Stimulated activated naive CD8-positive, alpha-beta T cell treated with anti-CD3 and anti-CD28 coated beads, Interleukin-15, Interleukin-2, amounts not matched to agents 100 ng/mL and 50 ng/mL, for 24 hours (primary cell): ENCODE data around the gene ENDOV.
A peak's percentile ranks its signal among the peaks of the same experiment; 100 is the strongest.

Source experiments
- H3K27ac Mint-ChIP-seq: one replicate; pipeline ENCODE4 v1.8.0; 2021; ENCODE audit warnings: mild to moderate bottlenecking, mixed read lengths
- H3K27me3 Mint-ChIP-seq: one replicate; pipeline ENCODE4 v1.8.0; 2021; ENCODE audit warnings: mixed read lengths
- H3K36me3 Mint-ChIP-seq: one replicate; pipeline ENCODE4 v1.8.0; 2021; ENCODE audit warnings: low read depth, mixed read lengths
- H3K4me1 Mint-ChIP-seq: one replicate; pipeline ENCODE4 v1.8.0; 2021; ENCODE audit warnings: low read depth, mixed read lengths
- H3K4me3 Mint-ChIP-seq: one replicate; pipeline ENCODE4 v1.8.0; 2021; ENCODE audit warnings: mild to moderate bottlenecking, mixed read lengths
- H3K9me3 Mint-ChIP-seq: one replicate; pipeline ENCODE4 v1.8.0; 2021; ENCODE audit warnings: mixed read lengths

ENDOV gene

GRCh38 chr17:80478487-80479245 is 63.7 kb downstream of the ENDOV start:
- Mint-ChIP-seq H3K36me3 (no peaks in the 10 kb centered on the region), H3K27me3 (peaks cover 64% of the 10 kb centered on the region), H3K27ac (no peak overlapping the region), H3K4me3 (peak overlapping the region; percentile 13), H3K4me1 (peaks cover 19% of the 10 kb centered on the region), H3K9me3 (no peaks in the 10 kb centered on the region)

- Mint-ChIP-seq H3K9me3 (no peaks in the 10 kb centered on the region), H3K4me1 (peaks cover 18% of the 10 kb centered on the region), H3K4me3 (peak overlapping the region; percentile 13), H3K36me3 (no peaks in the 10 kb centered on the region), H3K27ac (no peak overlapping the region), H3K27me3 (peaks cover 60% of the 10 kb centered on the region)
These were observed 64.2 kb downstream of the ENDOV start for GRCh38 chr17:80479246-80479566.

GRCh38 chr17:80480248-80480647 is 65.3 kb downstream of the ENDOV start:
- Mint-ChIP-seq H3K36me3 (no peaks in the 10 kb centered on the region), H3K9me3 (no peaks in the 10 kb centered on the region), H3K4me1 (peaks cover 8% of the 10 kb centered on the region), H3K27ac (no peak overlapping the region), H3K27me3 (peaks cover 50% of the 10 kb centered on the region), H3K4me3 (no peak overlapping the region)

- Mint-ChIP-seq H3K36me3 (no peaks in the 10 kb centered on the region), H3K4me3 (no peak overlapping the region), H3K9me3 (no peaks in the 10 kb centered on the region), H3K27me3 (peaks cover 45% of the 10 kb centered on the region), H3K27ac (no peak overlapping the region), H3K4me1 (peaks cover 4% of the 10 kb centered on the region)
These were observed 66.5 kb downstream of the ENDOV start for GRCh38 chr17:80481284-80482057.

- peaks cover 45% of the 10 kb centered on the region for H3K27me3 Mint-ChIP-seq
- no peaks in the 10 kb centered on the region for H3K9me3 Mint-ChIP-seq
- H3K27ac Mint-ChIP-seq: no peak overlapping the region
- no peaks in the 10 kb centered on the region for H3K36me3 Mint-ChIP-seq
- H3K4me3 Mint-ChIP-seq: no peak overlapping the region
- peaks cover 4% of the 10 kb centered on the region for H3K4me1 Mint-ChIP-seq
These were observed 67.0 kb downstream of the ENDOV start for GRCh38 chr17:80482058-80482318.

GRCh38 chr17:80482555-80483308 is 67.8 kb downstream of the ENDOV start:
- Mint-ChIP-seq H3K4me1 (peaks cover 4% of the 10 kb centered on the region), H3K27me3 (peaks cover 45% of the 10 kb centered on the region), H3K36me3 (no peaks in the 10 kb centered on the region), H3K9me3 (no peaks in the 10 kb centered on the region), H3K27ac (no peak overlapping the region), H3K4me3 (no peak overlapping the region)

GRCh38 chr17:80485846-80486245 is 70.9 kb downstream of the ENDOV start:
- no peak overlapping the region for H3K27ac Mint-ChIP-seq
- no peaks in the 10 kb centered on the region for H3K36me3 Mint-ChIP-seq
- H3K4me3 Mint-ChIP-seq: no peak overlapping the region
- H3K4me1 Mint-ChIP-seq: no peaks in the 10 kb centered on the region
- H3K27me3 Mint-ChIP-seq: peaks cover 29% of the 10 kb centered on the region
- H3K9me3 Mint-ChIP-seq: no peaks in the 10 kb centered on the region

- Mint-ChIP-seq H3K4me1 (no peaks in the 10 kb centered on the region), H3K27me3 (peaks cover 22% of the 10 kb centered on the region), H3K27ac (no peak overlapping the region), H3K9me3 (no peaks in the 10 kb centered on the region), H3K4me3 (no peak overlapping the region), H3K36me3 (no peaks in the 10 kb centered on the region)
These were observed 71.7 kb downstream of the ENDOV start for GRCh38 chr17:80486692-80487091.

- H3K4me3 Mint-ChIP-seq: no peak overlapping the region
- H3K4me1 Mint-ChIP-seq: no peaks in the 10 kb centered on the region
- no peaks in the 10 kb centered on the region for H3K36me3 Mint-ChIP-seq
- no peaks in the 10 kb centered on the region for H3K9me3 Mint-ChIP-seq
- H3K27me3 Mint-ChIP-seq: peaks cover 15% of the 10 kb centered on the region
- no peak overlapping the region for H3K27ac Mint-ChIP-seq
These were observed 72.5 kb downstream of the ENDOV start for GRCh38 chr17:80487511-80487910.
